Measurements from ENCODE around the gene NFRKB.

Gene NFRKB

DNA sequence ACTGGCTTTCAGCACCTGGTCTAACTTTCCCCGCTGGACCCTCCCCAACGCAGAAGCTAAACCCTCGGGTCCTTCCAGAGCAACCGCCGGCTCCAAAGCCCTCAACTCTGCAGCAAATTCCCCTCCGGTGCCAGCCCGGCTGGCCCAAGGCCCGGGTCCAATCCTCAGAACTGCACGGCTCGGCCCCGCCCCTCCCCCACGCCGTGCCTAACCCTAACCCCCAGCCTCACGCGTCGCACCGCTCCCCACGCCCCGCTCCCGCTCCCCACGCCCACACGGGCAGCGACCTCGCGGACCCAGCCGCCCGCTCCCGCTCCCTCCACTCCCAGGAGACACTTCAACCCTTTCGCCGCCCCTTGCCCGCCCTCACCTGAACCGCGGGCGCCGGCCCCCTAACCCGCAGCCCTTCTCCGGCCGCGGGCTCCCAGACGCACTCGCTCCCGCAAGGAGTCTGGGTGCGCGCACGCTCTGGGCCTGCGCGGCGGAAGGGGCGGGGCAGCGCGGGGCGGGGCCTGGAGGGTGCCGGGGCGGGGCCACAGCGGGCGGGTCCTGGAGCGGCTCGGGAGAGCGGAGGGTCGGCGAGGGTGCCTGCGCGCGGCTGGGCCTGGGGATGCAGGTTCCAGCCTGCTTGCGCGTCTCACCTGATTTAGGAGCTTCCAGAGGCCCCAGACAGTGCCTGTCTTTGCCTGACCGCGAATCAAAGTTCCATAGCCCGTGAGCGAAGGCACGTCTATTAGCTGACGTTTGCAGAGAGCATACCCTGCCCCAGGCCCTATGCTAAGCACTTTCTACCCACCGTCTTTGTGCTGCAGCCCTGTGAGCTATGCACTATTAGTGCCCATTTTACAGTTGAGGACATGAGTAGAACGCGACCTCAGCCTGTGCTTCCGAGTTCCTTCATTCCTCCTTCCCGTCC is at the start of gene NFRKB:
Gene NFRKB, minus strand, starts transcription at position 453 of the 916 bp plus-strand sequence. CDS start 2,729 bp downstream, outside the sequence.
- peak; percentile 15 for DNase-seq (ENCODE audit: extremely low read depth, low read depth)

GRCh38 chr11:129944696-129945095 is 49.3 kb upstream of the NFRKB start:
- DNase-seq (ENCODE audit: extremely low read depth, low read depth): no peak
- TF ChIP-seq, protein P1, sequence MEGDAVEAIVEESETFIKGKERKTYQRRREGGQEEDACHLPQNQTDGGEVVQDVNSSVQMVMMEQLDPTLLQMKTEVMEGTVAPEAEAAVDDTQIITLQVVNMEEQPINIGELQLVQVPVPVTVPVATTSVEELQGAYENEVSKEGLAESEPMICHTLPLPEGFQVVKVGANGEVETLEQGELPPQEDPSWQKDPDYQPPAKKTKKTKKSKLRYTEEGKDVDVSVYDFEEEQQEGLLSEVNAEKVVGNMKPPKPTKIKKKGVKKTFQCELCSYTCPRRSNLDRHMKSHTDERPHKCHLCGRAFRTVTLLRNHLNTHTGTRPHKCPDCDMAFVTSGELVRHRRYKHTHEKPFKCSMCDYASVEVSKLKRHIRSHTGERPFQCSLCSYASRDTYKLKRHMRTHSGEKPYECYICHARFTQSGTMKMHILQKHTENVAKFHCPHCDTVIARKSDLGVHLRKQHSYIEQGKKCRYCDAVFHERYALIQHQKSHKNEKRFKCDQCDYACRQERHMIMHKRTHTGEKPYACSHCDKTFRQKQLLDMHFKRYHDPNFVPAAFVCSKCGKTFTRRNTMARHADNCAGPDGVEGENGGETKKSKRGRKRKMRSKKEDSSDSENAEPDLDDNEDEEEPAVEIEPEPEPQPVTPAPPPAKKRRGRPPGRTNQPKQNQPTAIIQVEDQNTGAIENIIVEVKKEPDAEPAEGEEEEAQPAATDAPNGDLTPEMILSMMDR (IDR thresholded peaks at IDR 0.05; ENCODE audit: low read depth, low read length): no peak

More for the DNA sequence above, at the start of gene NFRKB:
- TF ChIP-seq, protein P1 (IDR thresholded peaks at IDR 0.05; ENCODE audit: low read depth, low read length): no peak

DNA sequence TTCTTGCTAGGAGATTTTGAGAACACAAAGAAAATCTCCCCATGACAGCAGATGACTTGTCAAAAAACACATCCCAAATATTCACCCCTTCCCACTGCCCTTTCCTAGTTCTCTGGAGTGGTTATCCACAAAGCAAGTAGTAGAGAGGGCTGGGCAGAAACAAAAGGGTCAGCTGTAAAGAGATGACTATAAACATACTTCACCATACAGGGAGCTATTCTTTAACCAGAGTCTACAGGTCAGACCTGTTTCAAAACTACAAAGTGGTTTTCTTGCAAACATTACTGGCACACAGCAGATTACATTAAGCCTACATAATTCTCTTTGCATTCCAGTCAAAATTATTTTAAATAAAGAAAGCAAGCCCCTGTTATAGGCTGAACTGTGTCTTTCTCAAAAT is 47.7 kb upstream of the NFRKB start:
- TF ChIP-seq, protein P1 (IDR thresholded peaks at IDR 0.05; ENCODE audit: low read depth, low read length): no peak
- DNase-seq (ENCODE audit: extremely low read depth, low read depth): no peak

- TF ChIP-seq, protein P1 (IDR thresholded peaks at IDR 0.05; ENCODE audit: low read depth, low read length): no peak
- no peak for DNase-seq (ENCODE audit: extremely low read depth, low read depth)
Observed at GRCh38 chr11:129939510-129939909, 44.1 kb upstream of the NFRKB start.

DNA sequence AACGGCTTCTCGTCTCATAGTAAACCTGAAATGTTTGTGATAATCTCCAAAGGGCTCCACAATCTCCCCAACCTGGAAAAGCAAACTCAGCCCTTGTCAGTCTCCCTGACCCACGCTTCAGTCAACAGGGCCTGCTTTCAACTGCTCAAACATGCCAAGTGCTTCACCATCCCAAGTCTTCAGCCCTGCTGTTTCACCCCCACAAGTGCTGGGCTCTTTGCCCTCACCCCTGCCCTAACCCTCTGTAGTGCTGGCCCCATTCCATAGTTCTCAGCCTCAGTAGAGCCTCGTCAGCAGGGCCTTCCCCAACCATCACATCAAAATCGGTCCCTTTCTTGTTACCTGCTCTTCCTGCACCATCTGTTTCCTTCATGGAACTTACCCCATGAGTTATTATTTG is 43.4 kb upstream of the NFRKB start:
- TF ChIP-seq, protein P1 (IDR thresholded peaks at IDR 0.05; ENCODE audit: low read depth, low read length): no peak
- no peak for DNase-seq (ENCODE audit: extremely low read depth, low read depth)

- TF ChIP-seq, protein P1 (IDR thresholded peaks at IDR 0.05; ENCODE audit: low read depth, low read length): no peak
- no peak for DNase-seq (ENCODE audit: extremely low read depth, low read depth)
Observed at GRCh38 chr11:129937592-129938238, 42.3 kb upstream of the NFRKB start.

GRCh38 chr11:129935723-129936122 is 40.3 kb upstream of the NFRKB start:
- DNase-seq (ENCODE audit: extremely low read depth, low read depth): no peak
- TF ChIP-seq, protein P1 (IDR thresholded peaks at IDR 0.05; ENCODE audit: low read depth, low read length): no peak
